Testis (tissue), 2 donors: ENCODE data around the gene MOB2.

Experiments
- CTCF ChIP-seq, 3 experiments: fragments of 450-650 bp in 2 of 3; fragments of 200-600 bp in 1 of 3; sonication (generic) in 1 of 3; IDR thresholded peaks; one replicate each; pipeline ENCODE4 v1.5.1; 2016 to 2019; ENCODE audit warnings: antibody characterized with exemption in 3 of 3, mild to moderate bottlenecking in 2 of 3, moderate library complexity in 1 of 3
- POLR2A ChIP-seq: fragments of 450-650 bp; IDR thresholded peaks from one replicate; pipeline ENCODE4 v1.6.1; 2017; ENCODE audit warnings: antibody characterized with exemption, mild to moderate bottlenecking, moderate library complexity

GRCh38 chr11:1460396-1460985 lies 26.1 kb downstream of the MOB2 start:
- no peak for TF ChIP-seq CTCF (IDR thresholded peaks at IDR 0.05)
- no peak for TF ChIP-seq POLR2A
